Esophagus squamous epithelium (tissue), 4 donors: Measurements from ENCODE around the gene RPL13A.

Experiments
- POLR2A ChIP-seq, 4 donors: fragments of 450-650 bp; IDR thresholded peaks; one replicate each; pipeline ENCODE4 v1.6.1; 2017; ENCODE audit warnings: antibody characterized with exemption in 4 of 4, mild to moderate bottlenecking in 4 of 4, moderate library complexity in 3 of 4
- TF ChIP-seq, protein P1 (sequence below), 6 experiments: fragments of 450-650 bp in 4 of 6; fragments of 200-600 bp in 2 of 6; sonication (generic) in 2 of 6; IDR thresholded peaks; one replicate each; pipeline ENCODE4 v1.5.1; 2016 to 2019; ENCODE audit warnings: antibody characterized with exemption in 6 of 6, mild to moderate bottlenecking in 4 of 6, moderate library complexity in 4 of 6

GRCh38 chr19:49475191-49475917, 12.1 kb upstream of the RPL13A start:
- TF ChIP-seq, protein P1, sequence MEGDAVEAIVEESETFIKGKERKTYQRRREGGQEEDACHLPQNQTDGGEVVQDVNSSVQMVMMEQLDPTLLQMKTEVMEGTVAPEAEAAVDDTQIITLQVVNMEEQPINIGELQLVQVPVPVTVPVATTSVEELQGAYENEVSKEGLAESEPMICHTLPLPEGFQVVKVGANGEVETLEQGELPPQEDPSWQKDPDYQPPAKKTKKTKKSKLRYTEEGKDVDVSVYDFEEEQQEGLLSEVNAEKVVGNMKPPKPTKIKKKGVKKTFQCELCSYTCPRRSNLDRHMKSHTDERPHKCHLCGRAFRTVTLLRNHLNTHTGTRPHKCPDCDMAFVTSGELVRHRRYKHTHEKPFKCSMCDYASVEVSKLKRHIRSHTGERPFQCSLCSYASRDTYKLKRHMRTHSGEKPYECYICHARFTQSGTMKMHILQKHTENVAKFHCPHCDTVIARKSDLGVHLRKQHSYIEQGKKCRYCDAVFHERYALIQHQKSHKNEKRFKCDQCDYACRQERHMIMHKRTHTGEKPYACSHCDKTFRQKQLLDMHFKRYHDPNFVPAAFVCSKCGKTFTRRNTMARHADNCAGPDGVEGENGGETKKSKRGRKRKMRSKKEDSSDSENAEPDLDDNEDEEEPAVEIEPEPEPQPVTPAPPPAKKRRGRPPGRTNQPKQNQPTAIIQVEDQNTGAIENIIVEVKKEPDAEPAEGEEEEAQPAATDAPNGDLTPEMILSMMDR (IDR thresholded peaks at IDR 0.05): no peak
- TF ChIP-seq POLR2A (IDR thresholded peaks at IDR 0.05): no peak
